ENCODE measurements around the gene FUBP1.
"Not testable (repeated sequence)": the region's sequence is repeated elsewhere in the genome, so short reads cannot be mapped to it uniquely, and the experiment has no call there.

Gene FUBP1

GRCh38 chr1:77942400-77943140, 36.3 kb downstream of the FUBP1 start:
- DNase-seq (ENCODE audit: low read depth): no peak

- DNase-seq (ENCODE audit: low read depth): no peak
Measured at GRCh38 chr1:77940921-77941570, 37.8 kb downstream of the FUBP1 start.

- DNase-seq (ENCODE audit: low read depth): no peak
Measured at GRCh38 chr1:77938651-77939050, 40.2 kb downstream of the FUBP1 start.

DNA sequence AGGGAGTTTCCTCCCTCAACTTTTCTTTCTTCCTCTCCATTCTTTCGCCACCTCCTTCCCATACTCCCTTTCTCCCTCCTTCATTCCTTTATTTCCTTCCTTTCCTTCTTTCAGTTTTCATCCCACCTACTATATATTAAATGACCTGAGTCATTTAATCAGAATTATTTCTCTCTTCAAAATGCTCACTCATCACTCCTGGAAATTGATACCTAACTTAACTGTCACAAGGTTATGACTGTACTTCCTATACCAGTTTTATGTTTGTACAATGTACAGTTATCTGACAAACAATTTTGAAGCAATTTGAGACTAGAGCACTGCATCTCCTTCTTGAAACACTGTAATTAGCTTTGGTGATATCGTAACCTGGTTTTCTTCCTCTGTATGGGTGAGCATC, 49.1 kb downstream of the FUBP1 start:
- DNase-seq (ENCODE audit: low read depth): no peak

- no peak for DNase-seq (ENCODE audit: low read depth)
Measured at GRCh38 chr1:77927414-77927813, 51.5 kb downstream of the FUBP1 start.

- DNase-seq (ENCODE audit: low read depth): no peak
Measured at GRCh38 chr1:77926561-77927357, 52.1 kb downstream of the FUBP1 start.

DNA sequence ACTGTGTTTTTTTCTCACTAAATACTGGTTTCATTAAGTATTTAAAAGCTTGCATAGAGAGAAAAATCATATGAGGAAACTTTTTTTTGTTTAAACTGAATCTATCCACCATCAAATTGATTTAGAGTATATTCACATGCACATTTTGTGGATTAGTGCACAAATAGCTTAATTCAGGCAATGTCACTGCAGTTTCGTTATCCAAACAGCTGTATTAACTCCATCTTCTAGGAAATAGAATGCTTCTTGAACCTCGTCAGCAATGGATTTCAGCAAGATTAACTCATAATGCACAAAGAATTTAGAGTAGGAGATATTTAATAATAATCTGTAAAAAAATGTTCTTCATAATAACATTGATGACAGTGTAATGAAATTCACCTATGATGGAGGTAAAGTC, 52.9 kb downstream of the FUBP1 start:
- no peak for DNase-seq (ENCODE audit: low read depth)

DNA sequence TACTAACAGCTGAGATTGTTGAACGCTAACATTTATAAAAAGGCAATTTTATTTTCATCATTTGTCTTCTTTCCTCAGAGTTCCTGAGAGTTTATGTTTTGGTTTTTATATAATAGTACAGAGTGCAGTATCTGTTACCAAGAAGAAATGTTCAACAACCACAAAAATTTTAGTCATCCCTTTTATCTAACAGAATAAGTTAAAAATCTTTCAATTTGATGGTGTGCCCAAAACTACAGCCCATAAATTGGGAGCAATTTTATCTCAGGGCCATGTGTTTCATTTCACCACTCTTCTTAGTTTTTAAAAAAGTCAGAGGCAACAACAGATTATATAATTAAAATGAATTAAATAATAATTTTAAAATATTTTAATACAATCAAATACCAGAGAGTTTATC, 53.4 kb downstream of the FUBP1 start:
- no peak for DNase-seq (ENCODE audit: low read depth)

GRCh38 chr1:77918918-77919317, 60.0 kb downstream of the FUBP1 start:
- DNase-seq (ENCODE audit: low read depth): not testable (repeated sequence)

DNA sequence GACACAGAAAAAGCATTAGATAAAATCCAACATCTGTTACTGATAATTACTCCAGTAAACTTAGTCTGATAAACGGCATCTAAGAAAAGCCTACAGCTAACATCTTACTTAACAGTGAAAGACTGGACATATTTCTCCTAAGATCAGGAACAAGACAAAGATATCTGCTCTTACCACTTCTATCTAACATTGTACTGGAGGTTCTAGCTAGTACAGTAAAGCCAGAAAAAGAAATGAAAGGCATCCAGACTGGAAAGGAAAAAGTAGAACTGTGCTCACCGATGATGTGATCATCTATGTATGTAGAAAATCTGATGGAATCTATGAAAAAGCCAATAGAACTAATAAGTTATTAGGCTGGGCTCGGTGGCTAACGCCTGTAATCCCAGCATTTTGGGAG, 68.8 kb downstream of the FUBP1 start:
- DNase-seq (ENCODE audit: low read depth): no peak

GRCh38 chr1:77906624-77907023, 72.2 kb downstream of the FUBP1 start:
- DNase-seq (ENCODE audit: low read depth): no peak

GRCh38 chr1:77906019-77906545, 72.8 kb downstream of the FUBP1 start:
- DNase-seq (ENCODE audit: low read depth): no peak

DNA sequence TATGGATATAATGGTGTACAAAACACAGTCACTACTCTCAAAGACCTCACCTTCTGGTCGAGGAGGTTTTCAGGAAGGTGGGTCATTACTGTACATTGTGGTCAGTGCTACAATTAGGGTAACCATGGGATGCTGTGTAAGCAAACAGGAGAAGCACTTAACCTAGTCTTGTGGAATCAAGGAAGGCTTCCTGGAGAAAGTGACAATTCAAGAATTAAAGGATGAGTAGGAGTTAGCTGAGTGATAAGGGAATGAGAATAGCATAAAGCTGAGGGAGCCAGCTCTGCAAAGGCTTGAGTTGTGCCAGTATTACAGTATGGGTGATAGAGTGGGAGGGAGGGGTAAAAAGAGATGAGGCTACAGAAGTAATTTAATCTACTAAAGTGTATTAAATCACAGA, 73.3 kb downstream of the FUBP1 start:
- no peak for DNase-seq (ENCODE audit: low read depth)

GRCh38 chr1:77900687-77901293, 78.1 kb downstream of the FUBP1 start:
- DNase-seq (ENCODE audit: low read depth): no peak

- DNase-seq (ENCODE audit: low read depth): no peak
Measured at GRCh38 chr1:77899647-77900320, 79.1 kb downstream of the FUBP1 start.

All from stimulated activated CD8-positive, alpha-beta memory T cell treated with anti-CD3 and anti-CD28 coated beads, Interleukin-12 subunit alpha, Interleukin-12 subunit beta, amount 100 ng/mL, for 4 hours (primary cell).